Neural cell (in vitro differentiated cells): ENCODE data around the gene DCAF8.

Experiments
- EP300 ChIP-seq: fragments of 450-650 bp; conservative IDR thresholded peaks from 2 replicates; pipeline ENCODE4 v1.6.1; 2014; ENCODE audit warnings: antibody characterized with exemption, mild to moderate bottlenecking, moderate library complexity; ENCODE audit not compliant: poor library complexity, severe bottlenecking
- EZH2 ChIP-seq: fragments of 200-600, 300-800 bp; shearing (Covaris generic), sonication (generic); IDR thresholded peaks from 2 replicates; pipeline ENCODE4 v1.6.1; 2014; ENCODE audit warnings: antibody characterized with exemption, low read length, borderline replicate concordance, mild to moderate bottlenecking; ENCODE audit not compliant: insufficient read depth, poor library complexity, severe bottlenecking
- MXI1 ChIP-seq: fragments of 450-650 bp; conservative IDR thresholded peaks from 2 replicates; pipeline ENCODE4 v1.6.1; 2014; ENCODE audit warnings: antibody characterized with exemption, mild to moderate bottlenecking; ENCODE audit not compliant: poor library complexity, severe bottlenecking
- POLR2AphosphoS5 ChIP-seq: IDR thresholded peaks from 2 replicates; pipeline ENCODE4 v1.6.1; 2012
- RAD21 ChIP-seq: fragments of 450-650 bp; conservative IDR thresholded peaks from 2 replicates; pipeline ENCODE4 v1.6.1; 2014; ENCODE audit warnings: antibody characterized with exemption, mild to moderate bottlenecking, moderate library complexity
- TAF1 ChIP-seq: IDR thresholded peaks from 2 replicates; pipeline ENCODE4 v1.6.1; 2012; ENCODE audit warnings: low read depth
- TF ChIP-seq, protein P1 (sequence below): fragments of 450-650 bp; IDR thresholded peaks from 2 replicates; pipeline ENCODE4 v1.5.1; 2014; ENCODE audit warnings: antibody characterized with exemption, mild to moderate bottlenecking, moderate library complexity; ENCODE audit not compliant: poor library complexity, severe bottlenecking
- TF ChIP-seq, protein P2 (sequence below): IDR thresholded peaks from 2 replicates; pipeline ENCODE4 v1.6.1; 2012; ENCODE audit warnings: borderline replicate concordance

GRCh38 chr1:160239582-160240299 lies 22.6 kb downstream of the DCAF8 start:
- no peak for TF ChIP-seq EP300
- TF ChIP-seq, protein P1, sequence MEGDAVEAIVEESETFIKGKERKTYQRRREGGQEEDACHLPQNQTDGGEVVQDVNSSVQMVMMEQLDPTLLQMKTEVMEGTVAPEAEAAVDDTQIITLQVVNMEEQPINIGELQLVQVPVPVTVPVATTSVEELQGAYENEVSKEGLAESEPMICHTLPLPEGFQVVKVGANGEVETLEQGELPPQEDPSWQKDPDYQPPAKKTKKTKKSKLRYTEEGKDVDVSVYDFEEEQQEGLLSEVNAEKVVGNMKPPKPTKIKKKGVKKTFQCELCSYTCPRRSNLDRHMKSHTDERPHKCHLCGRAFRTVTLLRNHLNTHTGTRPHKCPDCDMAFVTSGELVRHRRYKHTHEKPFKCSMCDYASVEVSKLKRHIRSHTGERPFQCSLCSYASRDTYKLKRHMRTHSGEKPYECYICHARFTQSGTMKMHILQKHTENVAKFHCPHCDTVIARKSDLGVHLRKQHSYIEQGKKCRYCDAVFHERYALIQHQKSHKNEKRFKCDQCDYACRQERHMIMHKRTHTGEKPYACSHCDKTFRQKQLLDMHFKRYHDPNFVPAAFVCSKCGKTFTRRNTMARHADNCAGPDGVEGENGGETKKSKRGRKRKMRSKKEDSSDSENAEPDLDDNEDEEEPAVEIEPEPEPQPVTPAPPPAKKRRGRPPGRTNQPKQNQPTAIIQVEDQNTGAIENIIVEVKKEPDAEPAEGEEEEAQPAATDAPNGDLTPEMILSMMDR, result no peak
- no peak for TF ChIP-seq EZH2
- TF ChIP-seq MXI1, result no peak
- TF ChIP-seq, protein P2, sequence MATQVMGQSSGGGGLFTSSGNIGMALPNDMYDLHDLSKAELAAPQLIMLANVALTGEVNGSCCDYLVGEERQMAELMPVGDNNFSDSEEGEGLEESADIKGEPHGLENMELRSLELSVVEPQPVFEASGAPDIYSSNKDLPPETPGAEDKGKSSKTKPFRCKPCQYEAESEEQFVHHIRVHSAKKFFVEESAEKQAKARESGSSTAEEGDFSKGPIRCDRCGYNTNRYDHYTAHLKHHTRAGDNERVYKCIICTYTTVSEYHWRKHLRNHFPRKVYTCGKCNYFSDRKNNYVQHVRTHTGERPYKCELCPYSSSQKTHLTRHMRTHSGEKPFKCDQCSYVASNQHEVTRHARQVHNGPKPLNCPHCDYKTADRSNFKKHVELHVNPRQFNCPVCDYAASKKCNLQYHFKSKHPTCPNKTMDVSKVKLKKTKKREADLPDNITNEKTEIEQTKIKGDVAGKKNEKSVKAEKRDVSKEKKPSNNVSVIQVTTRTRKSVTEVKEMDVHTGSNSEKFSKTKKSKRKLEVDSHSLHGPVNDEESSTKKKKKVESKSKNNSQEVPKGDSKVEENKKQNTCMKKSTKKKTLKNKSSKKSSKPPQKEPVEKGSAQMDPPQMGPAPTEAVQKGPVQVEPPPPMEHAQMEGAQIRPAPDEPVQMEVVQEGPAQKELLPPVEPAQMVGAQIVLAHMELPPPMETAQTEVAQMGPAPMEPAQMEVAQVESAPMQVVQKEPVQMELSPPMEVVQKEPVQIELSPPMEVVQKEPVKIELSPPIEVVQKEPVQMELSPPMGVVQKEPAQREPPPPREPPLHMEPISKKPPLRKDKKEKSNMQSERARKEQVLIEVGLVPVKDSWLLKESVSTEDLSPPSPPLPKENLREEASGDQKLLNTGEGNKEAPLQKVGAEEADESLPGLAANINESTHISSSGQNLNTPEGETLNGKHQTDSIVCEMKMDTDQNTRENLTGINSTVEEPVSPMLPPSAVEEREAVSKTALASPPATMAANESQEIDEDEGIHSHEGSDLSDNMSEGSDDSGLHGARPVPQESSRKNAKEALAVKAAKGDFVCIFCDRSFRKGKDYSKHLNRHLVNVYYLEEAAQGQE, result no peak
- TF ChIP-seq POLR2AphosphoS5, result no peak
- TF ChIP-seq RAD21, result no peak
- TF ChIP-seq TAF1, result no peak
